Spinal cord (tissue), 10 donors: Measurements from ENCODE around the gene AGPAT2. TPM values are rescaled to one million over a fixed set of nuclear protein-coding genes. Genes with fewer than 3 reads are reported as not detected.
A peak's percentile ranks its signal among the peaks of the same experiment; 100 is the strongest.

Experiments used
- DNase-seq, 6 donors: peaks; one replicate each; pipeline versions ENCODE4 v3.0.0 to v3.0.0-alpha.2; 2013 to 2015; ENCODE audit warnings: low spot score in 6 of 6, low read depth in 4 of 6
- H3K27ac ChIP-seq: one replicate; pipeline ENCODE4 v1.5.1; 2013; ENCODE audit warnings: low read depth, low read length, control low read depth
- H3K27me3 ChIP-seq: one replicate; pipeline ENCODE4 v1.6.1; 2013; ENCODE audit warnings: low read length; ENCODE audit not compliant: control insufficient read depth, insufficient read depth
- H3K36me3 ChIP-seq: one replicate; pipeline ENCODE4 v1.6.1; 2013; ENCODE audit warnings: low read length; ENCODE audit not compliant: control insufficient read depth, insufficient read depth
- H3K4me1 ChIP-seq: one replicate; pipeline ENCODE4 v1.6.1; 2013; ENCODE audit warnings: low read length; ENCODE audit not compliant: control insufficient read depth, insufficient read depth
- H3K4me3 ChIP-seq: one replicate; pipeline ENCODE4 v1.5.1; 2013; ENCODE audit warnings: low read depth, low read length, control low read depth
- H3K9me3 ChIP-seq: one replicate; pipeline ENCODE4 v1.6.1; 2013; ENCODE audit warnings: low read length; ENCODE audit not compliant: control insufficient read depth, insufficient read depth
- WGBS: methylation state at CpG from one replicate; pipeline ENCODE4 v1.1.5; 2013; ENCODE audit warnings: missing lambda C conversion rate; ENCODE audit not compliant: insufficient coverage; 5-methylcytosine and 5-hydroxymethylcytosine counted together
- polyA plus RNA-seq, 2 donors: library from polyadenylated mRNA; unstranded; fragments of 120-200 nt; gene quantifications; one replicate each; pipeline ENCODE4 v1.2.1, GENCODE V29; 2013; ENCODE audit not compliant: insufficient read length in 2 of 2
- total RNA-seq, 2 donors: library from RNA; depleted of rRNA in 1 of 2; stranded (reverse); fragments of 120-200 nt in 1 of 2; fragments of >200 nt in 1 of 2; gene quantifications; one replicate each; pipeline versions ENCODE4 v1.2.3 to v1.2.4, GENCODE V29; 2013 to 2014
- donor health status: healthy.

AGPAT2 gene
- total and polyA plus RNA-seq, 4 donors = 8.7 to 14.3 (median 10.1) TPM

DNA sequence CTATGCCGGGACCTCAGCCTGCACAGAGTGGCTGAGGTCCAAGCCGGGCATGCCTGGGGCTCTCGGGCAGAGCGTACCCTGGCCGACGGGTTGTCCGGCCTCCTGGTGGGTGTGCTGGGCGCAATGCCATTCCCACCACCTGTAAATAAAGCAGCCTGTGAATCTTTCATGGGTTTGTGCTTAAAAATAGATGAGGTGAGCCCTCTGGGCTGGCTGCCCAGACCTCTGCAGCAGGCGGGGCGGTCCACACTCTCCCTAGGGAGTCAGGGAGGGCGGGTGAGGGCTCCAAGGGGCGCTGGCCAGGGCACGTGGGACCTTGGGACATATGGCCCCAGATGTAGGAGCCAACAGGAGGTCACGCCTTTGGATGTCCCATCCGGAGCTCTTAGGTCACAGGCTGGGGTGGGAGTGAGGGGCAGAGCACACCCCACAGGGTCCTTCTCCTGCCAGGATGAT is 3.6 kb upstream of the AGPAT2 start:
- Histone ChIP-seq H3K9me3 (no peaks in the 10 kb centered on the region), H3K4me3 (no peak overlapping the region), H3K4me1 (peaks cover 36% of the 10 kb centered on the region), H3K36me3 (peaks cover 3% of the 10 kb centered on the region), H3K27me3 (peaks cover 14% of the 10 kb centered on the region), H3K27ac (no peak overlapping the region)
- 74% methylated on average over 7 of the region's 15 CpGs for WGBS
- no peak for DNase-seq

DNA sequence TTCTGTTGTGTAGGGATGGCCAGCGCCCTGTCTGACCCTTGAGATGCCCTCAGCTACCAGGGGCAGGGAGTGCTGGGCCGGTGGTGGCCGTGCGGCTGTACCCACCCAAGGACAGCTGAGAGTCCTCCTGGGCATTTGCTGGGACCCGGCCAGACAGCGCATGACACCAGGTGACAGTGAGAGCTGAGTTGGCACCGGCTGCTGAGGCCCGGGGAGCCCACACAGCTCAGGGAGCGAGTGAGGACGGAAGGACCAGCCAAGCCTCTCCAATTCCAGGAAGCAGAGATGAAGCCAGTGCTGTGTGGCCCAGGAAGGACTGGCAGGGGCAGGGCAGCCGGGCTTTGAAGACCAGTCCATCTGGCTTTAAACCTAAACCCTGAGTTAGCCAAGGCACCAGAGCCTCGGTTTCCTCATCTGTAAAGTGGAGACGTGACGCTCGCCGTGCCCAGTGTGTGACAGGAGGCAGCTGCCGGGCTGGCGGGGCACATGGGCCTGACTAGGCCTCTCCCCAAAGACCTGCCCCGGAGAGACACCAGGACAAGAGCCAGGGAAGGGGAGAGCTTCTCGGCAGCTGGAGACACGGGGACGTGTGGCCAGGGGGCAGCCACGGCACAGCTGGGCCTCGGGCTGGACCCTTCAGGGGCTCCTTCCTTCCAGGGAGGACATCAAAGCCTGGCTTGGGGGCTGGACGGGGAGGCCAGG is 3.0 kb upstream of the AGPAT2 start:
- peaks cover 37% of the 10 kb centered on the region for H3K4me1 ChIP-seq
- WGBS = 84% methylated on average over 24 of the region's 25 CpGs

DNA sequence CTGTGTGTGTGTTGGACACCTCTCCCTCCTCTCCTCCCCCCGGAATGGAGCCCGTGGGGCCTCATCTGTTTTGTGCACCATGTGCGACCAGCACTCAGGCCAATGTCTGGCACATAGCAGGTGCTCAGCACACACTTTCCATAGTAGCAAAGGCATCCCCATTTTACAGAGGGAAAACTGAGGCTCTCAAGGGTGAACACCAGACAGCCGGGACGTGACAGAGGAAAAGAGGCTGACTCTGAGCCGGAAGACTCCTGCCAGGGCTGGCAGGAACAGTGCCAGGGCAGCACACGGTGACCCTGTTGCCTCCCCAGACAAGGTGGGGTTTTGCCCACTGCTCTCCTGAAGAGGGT is 1.8 kb upstream of the AGPAT2 start:
- peaks cover 10% of the 10 kb centered on the region for H3K36me3 ChIP-seq
- no peak overlapping the region for H3K4me3 ChIP-seq
- 85% methylated on average over 6 of the region's 7 CpGs for WGBS
- DNase-seq = no peak
- no peak overlapping the region for H3K27ac ChIP-seq
- peaks cover 26% of the 10 kb centered on the region for H3K27me3 ChIP-seq
- H3K9me3 ChIP-seq = no peaks in the 10 kb centered on the region
- H3K4me1 ChIP-seq = peaks cover 30% of the 10 kb centered on the region

More for the DNA sequence above, 3.0 kb upstream of the AGPAT2 start:
- DNase-seq = no peak
- no peak overlapping the region for H3K4me3 ChIP-seq
- H3K36me3 ChIP-seq = peaks cover 8% of the 10 kb centered on the region
- no peaks in the 10 kb centered on the region for H3K9me3 ChIP-seq
- H3K27ac ChIP-seq = no peak overlapping the region
- peaks cover 20% of the 10 kb centered on the region for H3K27me3 ChIP-seq

DNA sequence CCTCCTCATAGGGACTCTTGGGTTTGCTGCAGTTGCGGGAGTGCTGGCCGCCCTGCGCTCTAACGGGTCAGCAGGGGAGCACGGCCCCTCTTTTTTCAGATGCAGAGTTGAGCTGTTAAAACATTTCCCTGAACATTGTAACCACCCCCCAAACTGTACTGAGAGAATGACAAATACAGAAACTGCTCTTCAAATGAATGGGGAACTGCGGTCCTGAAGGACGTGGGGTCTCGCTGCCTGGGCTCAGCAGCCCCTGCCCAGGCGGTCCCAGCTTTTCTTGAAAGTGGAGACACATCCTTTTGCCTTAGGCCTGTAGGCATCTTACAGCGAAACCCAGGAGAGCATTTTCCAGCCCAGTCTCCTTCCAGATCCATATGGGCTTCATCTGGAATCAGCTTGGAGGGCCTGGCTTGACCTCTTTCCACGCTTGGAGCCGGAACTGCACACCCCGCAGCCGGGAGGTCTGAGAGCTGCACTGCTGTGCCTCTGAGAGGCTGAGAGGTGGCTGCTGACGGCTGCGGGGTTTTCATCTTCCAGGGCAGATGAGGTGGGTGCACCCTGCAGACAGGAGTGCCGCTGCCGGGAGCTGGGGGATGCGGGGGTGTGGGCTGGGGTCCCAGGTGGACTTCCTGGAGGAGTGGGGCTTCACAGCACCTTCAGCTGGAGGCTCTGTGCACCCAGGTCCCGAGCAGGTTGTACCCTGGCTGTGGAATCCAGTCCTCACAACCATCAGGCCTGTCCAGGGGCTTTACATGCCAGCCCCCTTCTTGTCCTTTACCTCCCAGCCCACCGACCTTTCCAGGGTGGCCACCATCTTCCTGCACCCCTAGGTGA is 1.2 kb upstream of the AGPAT2 start:
- Histone ChIP-seq H3K27ac (no peak overlapping the region), H3K27me3 (peaks cover 26% of the 10 kb centered on the region), H3K9me3 (no peaks in the 10 kb centered on the region), H3K4me1 (peaks cover 28% of the 10 kb centered on the region), H3K4me3 (no peak overlapping the region), H3K36me3 (peaks cover 13% of the 10 kb centered on the region)
- no peak for DNase-seq
- 61% methylated on average over 16 of the region's 21 CpGs for WGBS

DNA sequence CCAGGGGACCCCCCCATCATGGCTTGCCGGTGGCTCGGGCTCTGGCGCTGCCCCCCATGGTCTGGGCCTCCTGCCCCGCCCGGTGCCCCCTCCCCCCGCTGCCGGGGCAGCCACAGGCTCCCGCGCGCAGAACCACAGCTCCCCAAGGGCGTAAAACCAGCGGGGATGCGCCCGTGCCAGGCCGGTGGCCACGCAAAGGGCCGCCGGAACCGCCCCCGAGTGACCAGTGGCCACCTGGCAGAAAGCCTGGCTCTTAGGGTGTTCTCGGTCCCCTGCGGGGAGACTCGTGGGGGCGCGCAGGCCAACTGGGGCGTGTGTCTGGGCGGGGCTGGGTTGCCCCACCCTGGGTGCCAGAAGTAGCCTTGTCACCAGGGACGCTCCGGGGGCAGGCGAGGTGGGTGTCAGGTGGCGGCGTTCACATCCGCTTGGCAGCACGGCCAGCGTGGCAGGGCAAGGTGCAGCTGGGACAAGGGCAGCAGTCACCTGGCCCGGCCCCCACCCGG is 515 bp upstream of the AGPAT2 start:
- no peak for DNase-seq
- WGBS = 17% methylated on average over 37 of the region's 37 CpGs
- Histone ChIP-seq H3K27me3 (peaks cover 26% of the 10 kb centered on the region), H3K4me3 (no peak overlapping the region), H3K4me1 (peaks cover 28% of the 10 kb centered on the region), H3K27ac (no peak overlapping the region), H3K9me3 (no peaks in the 10 kb centered on the region), H3K36me3 (peaks cover 16% of the 10 kb centered on the region)

DNA sequence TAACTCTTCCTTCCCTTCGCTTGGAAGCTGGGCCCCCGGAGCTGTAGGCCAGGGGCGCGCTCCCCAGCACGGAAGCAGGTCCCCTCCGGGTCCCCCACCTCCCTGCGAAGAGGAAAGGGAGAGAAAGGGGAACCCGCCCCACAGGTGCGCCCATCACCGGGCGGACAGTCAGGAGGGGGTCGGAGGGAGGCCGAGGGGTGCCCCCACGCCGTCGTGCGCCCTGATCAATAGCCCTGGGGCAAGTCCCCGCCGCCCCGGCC is 793 bp downstream of the AGPAT2 start:
- peaks cover 28% of the 10 kb centered on the region for H3K4me1 ChIP-seq
- H3K27ac ChIP-seq = no peak overlapping the region

DNA sequence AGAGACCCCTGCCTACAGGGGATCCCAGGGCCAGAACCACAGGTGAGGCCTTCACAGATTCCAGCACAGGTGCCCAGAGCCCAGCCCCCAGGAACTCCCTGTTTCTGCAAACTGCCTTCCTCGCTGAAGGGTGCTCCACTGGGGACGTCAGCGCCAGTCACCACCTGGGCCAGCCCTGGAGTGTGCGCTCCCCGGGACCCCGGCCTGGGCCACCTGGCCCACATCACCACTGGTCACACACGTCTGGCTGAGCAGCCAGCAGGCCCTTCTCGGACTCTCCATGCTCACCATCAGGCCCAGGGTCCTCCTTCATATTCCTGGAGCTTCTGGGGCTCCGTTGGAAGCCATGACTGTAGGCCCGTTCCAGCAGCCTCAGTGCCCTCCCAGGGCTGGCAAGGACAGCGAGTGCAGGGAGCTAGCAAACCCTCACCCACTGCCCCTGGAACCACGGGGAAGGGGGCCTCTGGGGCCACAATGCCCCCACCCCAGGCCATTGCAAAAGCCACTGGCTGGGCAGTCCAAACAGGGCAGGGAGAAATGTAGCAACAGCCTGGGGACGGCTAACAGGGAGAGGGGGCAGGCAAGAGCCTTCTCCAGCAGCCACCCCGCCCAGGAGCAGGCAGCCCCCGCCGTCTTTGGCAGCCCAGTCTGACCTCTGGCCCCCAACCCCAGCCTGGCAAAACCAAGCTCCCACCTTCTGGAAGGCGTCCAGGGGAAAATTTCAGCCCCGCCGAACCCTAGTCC is 1.3 kb downstream of the AGPAT2 start:
- Histone ChIP-seq H3K27ac (no peak overlapping the region), H3K27me3 (peaks cover 26% of the 10 kb centered on the region), H3K9me3 (no peaks in the 10 kb centered on the region), H3K4me1 (peaks cover 28% of the 10 kb centered on the region), H3K36me3 (peaks cover 15% of the 10 kb centered on the region), H3K4me3 (peak overlapping the region; percentile 53)
- 50% methylated on average over 19 of the region's 19 CpGs for WGBS
- DNase-seq = no peak

More for the DNA sequence above, 793 bp downstream of the AGPAT2 start:
- Histone ChIP-seq H3K9me3 (no peaks in the 10 kb centered on the region), H3K36me3 (peaks cover 13% of the 10 kb centered on the region), H3K27me3 (peaks cover 26% of the 10 kb centered on the region), H3K4me3 (peak overlapping the region; percentile 53)
- WGBS = 4% methylated on average over 17 of the region's 20 CpGs
- no peak for DNase-seq

DNA sequence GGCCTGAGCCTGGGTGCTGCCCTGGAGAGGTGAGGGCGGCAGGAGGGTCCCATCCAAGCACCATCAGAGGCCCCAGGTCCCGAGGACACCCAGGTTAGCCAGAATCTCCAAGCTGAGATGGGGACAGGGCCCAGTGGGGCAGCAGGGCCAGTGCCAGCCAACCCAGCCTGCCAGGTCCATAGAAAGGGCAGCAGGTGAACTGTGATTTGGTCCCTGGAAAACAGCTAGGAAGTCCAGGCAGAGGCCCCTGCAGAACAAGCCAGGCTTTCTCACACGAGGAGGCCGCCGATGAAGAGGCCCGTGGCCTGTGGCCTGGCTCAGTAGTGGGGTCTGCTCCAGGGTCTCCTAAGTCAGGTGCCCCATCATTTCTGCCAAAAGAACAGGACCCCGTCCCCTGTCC is 2.0 kb downstream of the AGPAT2 start:
- Histone ChIP-seq H3K27me3 (peaks cover 26% of the 10 kb centered on the region), H3K27ac (no peak overlapping the region), H3K4me3 (no peak overlapping the region), H3K36me3 (peaks cover 16% of the 10 kb centered on the region), H3K9me3 (no peaks in the 10 kb centered on the region), H3K4me1 (peaks cover 28% of the 10 kb centered on the region)
- 93% methylated on average over 7 of the region's 7 CpGs for whole genome bisulfite sequencing
- no peak for DNase-seq

DNA sequence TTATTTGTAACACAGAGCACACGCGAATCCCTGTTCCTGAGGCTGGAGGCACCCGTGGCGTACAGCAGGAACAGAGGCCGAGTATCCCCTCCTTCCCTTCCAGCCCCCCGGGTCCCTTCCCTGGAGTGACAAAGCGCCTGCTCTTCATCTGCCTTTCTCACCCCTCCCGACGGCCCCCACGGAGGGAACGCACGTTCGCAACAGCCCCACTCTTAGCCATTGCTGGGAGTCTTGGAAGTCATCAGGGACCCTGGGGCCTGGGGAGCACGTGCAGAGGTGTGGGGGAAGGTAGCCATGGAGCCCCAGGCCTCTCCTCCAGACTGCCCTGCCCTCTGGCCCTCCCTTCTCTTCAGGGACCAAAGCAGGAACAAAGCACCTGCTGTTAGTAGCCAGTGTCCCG is 2.5 kb downstream of the AGPAT2 start:
- Histone ChIP-seq H3K4me3 (no peak overlapping the region), H3K4me1 (peaks cover 28% of the 10 kb centered on the region), H3K36me3 (peaks cover 16% of the 10 kb centered on the region), H3K27me3 (peaks cover 26% of the 10 kb centered on the region), H3K9me3 (no peaks in the 10 kb centered on the region), H3K27ac (no peak overlapping the region)
- WGBS = 79% methylated on average over 14 of the region's 15 CpGs
- no peak for DNase-seq
